Panc1 (cell line): ENCODE measurements around the gene TXNDC11. TPM values are rescaled to one million over a fixed set of nuclear protein-coding genes. Genes with fewer than 3 reads are reported as not detected.

Experiments
- ATAC-seq: fragments of 200-7000 bp; cut with Tn5 transposase; 2 replicates; pipeline ENCODE4 v1.9.1; 2020; ENCODE audit warnings: mild to moderate bottlenecking, moderate library complexity
- BruUV-seq: library from RNA; stranded (reverse); fragments of 400-500 nt; replicated peaks from 2 replicates; lab custom pipeline; 2021; lab: Mats Ljungman, UMichigan
- CTCF ChIA-PET: fragments of 300-600 bp; sonication (Branson Sonifier 250); formaldehyde crosslinking; loops from one replicate; lab custom pipeline; 2022; ENCODE audit warnings: antibody characterized with exemption; lab: Charles Lee
- POLR2A ChIA-PET: fragments of 300-600 bp; sonication (Branson Sonifier 250); formaldehyde crosslinking; loops from one replicate; lab custom pipeline; 2022; ENCODE audit warnings: antibody characterized with exemption; lab: Charles Lee
- DNase-seq: peaks from one replicate; pipeline ENCODE4 v3.0.0-alpha.2; 2010; ENCODE audit warnings: low read depth, low spot score
- H3K27ac ChIP-seq: 2 replicates; pipeline ENCODE4 v1.5.1; 2011; ENCODE audit warnings: mild to moderate bottlenecking, low read length, inconsistent platforms
- H3K27me3 ChIP-seq: fragments of 200-500 bp; sonication (Bioruptor generic); 2 replicates; pipeline ENCODE4 v1.6.0; 2014; ENCODE audit warnings: low read length, inconsistent platforms; ENCODE audit not compliant: control insufficient read depth, insufficient read depth
- H3K36me3 ChIP-seq: fragments of 200-500 bp; sonication (Bioruptor generic); 2 replicates; pipeline ENCODE4 v1.5.1; 2014; ENCODE audit warnings: inconsistent platforms, mild to moderate bottlenecking, low read length, moderate library complexity; ENCODE audit not compliant: control insufficient read depth, insufficient read depth
- H3K4me1 ChIP-seq: 2 replicates; pipeline ENCODE4 v1.5.1; 2011; ENCODE audit warnings: inconsistent platforms, mild to moderate bottlenecking, low read length, moderate library complexity; ENCODE audit not compliant: control insufficient read depth, insufficient read depth
- H3K4me3 ChIP-seq, 2 experiments: 2 replicates each; pipeline ENCODE4 v1.5.1; 2011 to 2012; ENCODE audit warnings: low read depth in 2 of 2, low read length in 2 of 2, mild to moderate bottlenecking in 2 of 2, inconsistent platforms in 1 of 2, moderate library complexity in 1 of 2
- H3K9me3 ChIP-seq: fragments of 200-500 bp; sonication (Bioruptor generic); 2 replicates; pipeline ENCODE4 v1.5.1; 2014; ENCODE audit warnings: low read depth, mild to moderate bottlenecking, inconsistent platforms, low read length, moderate library complexity; ENCODE audit not compliant: control insufficient read depth, insufficient read depth
- CTCF ChIP-seq: fragments of 450-650 bp; IDR thresholded peaks from 2 replicates; pipeline ENCODE4 v1.5.1; 2017; ENCODE audit warnings: mild to moderate bottlenecking
- POLR2AphosphoS5 ChIP-seq: IDR thresholded peaks from 2 replicates; pipeline ENCODE4 v1.6.1; 2012; ENCODE audit warnings: mild to moderate bottlenecking, low read depth, low read length, moderate library complexity
- REST ChIP-seq, 2 experiments: IDR thresholded peaks; 2 replicates each; pipeline ENCODE4 v1.6.1; 2011 to 2012; ENCODE audit warnings: low read depth in 2 of 2, control low read depth in 1 of 2, low read length in 1 of 2, mild to moderate bottlenecking in 1 of 2, moderate library complexity in 1 of 2; ENCODE audit not compliant: insufficient read depth in 1 of 2
- SIN3A ChIP-seq: IDR thresholded peaks from 2 replicates; pipeline ENCODE4 v1.6.1; 2012; ENCODE audit warnings: low read depth, mild to moderate bottlenecking, low read length, moderate library complexity, borderline replicate concordance; ENCODE audit not compliant: insufficient read depth
- TCF7L2 ChIP-seq: IDR thresholded peaks from 2 replicates; pipeline ENCODE4 v1.6.1; 2011; ENCODE audit warnings: mild to moderate bottlenecking, low read depth, low read length, inconsistent platforms
- in situ Hi-C: cut with HindIII; loops from 2 replicates; pipeline ENCODE4 v1.10.0; 2016; ENCODE audit warnings: low sequenced_read_pairs, low pct_unique_long_range_greater_than_20kb
- intact Hi-C: fragments of 100-400 bp; cut with micrococcal nuclease; formaldehyde crosslinking; loops from one replicate; pipeline ENCODE4 v1.10.0; 2022; ENCODE audit not compliant: unreplicated experiment
- total RNA-seq: library from RNA; stranded (reverse); gene quantifications from one replicate; pipeline ENCODE4 v1.2.1, GENCODE V29; 2021; ENCODE audit not compliant: unreplicated experiment

The TXNDC11 gene
- total RNA-seq, 1 experiment from 2014 or later, result 30.5 TPM

GRCh38 chr16:11681556-11681955, 61.1 kb downstream of the TXNDC11 start:
- no peak for ATAC-seq
- peaks cover 2% of the 10 kb centered on the region for H3K36me3 ChIP-seq
- POLR2A ChIA-PET, result no interaction called here
- H3K4me1 ChIP-seq, result no peaks in the 10 kb centered on the region; the same call in 1 of the 2 replicates
- no peaks in the 10 kb centered on the region for H3K9me3 ChIP-seq
- no TSS peak for BruUV-seq
- CTCF ChIA-PET, result no interaction called here
- intact Hi-C loops, result no loop called here
- DNase-seq, result no peak
- TF ChIP-seq POLR2AphosphoS5, result no peak
- TF ChIP-seq TCF7L2, result no peak
- TF ChIP-seq SIN3A, result no peak
- no peak for TF ChIP-seq REST (IDR thresholded peaks at IDR 0.05; ENCODE audit: insufficient read depth in 1 of 2, low read depth in 2 of 2, low read length in 1 of 2)
- no peak for TF ChIP-seq CTCF
- no peaks in the 10 kb centered on the region for H3K27me3 ChIP-seq
- no peak overlapping the region for H3K4me3 ChIP-seq
- in situ Hi-C loops, result no loop called here
- no peak overlapping the region for H3K27ac ChIP-seq

GRCh38 chr16:11679941-11680911, 62.4 kb downstream of the TXNDC11 start:
- H3K4me3 ChIP-seq, result no peak overlapping the region
- BruUV-seq, result no TSS peak
- CTCF ChIA-PET, result no interaction called here
- in situ Hi-C loops (no loop called here), intact Hi-C loops (no loop called here)
- TF ChIP-seq TCF7L2, result no peak
- TF ChIP-seq CTCF, result no peak
- no peak for TF ChIP-seq POLR2AphosphoS5
- no peak for TF ChIP-seq REST (IDR thresholded peaks at IDR 0.05; ENCODE audit: insufficient read depth in 1 of 2, low read depth in 2 of 2, low read length in 1 of 2)
- TF ChIP-seq SIN3A, result no peak
- H3K27ac ChIP-seq, result no peak overlapping the region
- DNase-seq (no peak), ATAC-seq (no peak)
- H3K27me3 ChIP-seq, result no peaks in the 10 kb centered on the region
- no peaks in the 10 kb centered on the region; the same call in 1 of the 2 replicates for H3K36me3 ChIP-seq
- no peaks in the 10 kb centered on the region for H3K9me3 ChIP-seq
- POLR2A ChIA-PET, result no interaction called here
- peaks cover 9% of the 10 kb centered on the region for H3K4me1 ChIP-seq
